Aorta (tissue), 5 donors: ENCODE data around the gene NR1I3. TPM values are rescaled to one million over a fixed set of nuclear protein-coding genes. Genes with fewer than 3 reads are reported as not detected.

ENCODE experiments used
- ATAC-seq: fragments of 200-7000 bp; cut with Tn5 transposase; one replicate; pipeline ENCODE4 v1.9.1; 2022; ENCODE audit warnings: moderate library complexity; ENCODE audit not compliant: low FRiP score
- DNase-seq, 2 donors: peaks; one replicate each; pipeline ENCODE4 v3.0.0-alpha.2; 2020
- H3K27ac ChIP-seq, 2 donors: one replicate each; pipeline ENCODE4 v1.5.1; 2013; ENCODE audit warnings: low read length in 2 of 2, mild to moderate bottlenecking in 2 of 2, moderate library complexity in 2 of 2, control low read depth in 1 of 2, inconsistent platforms in 1 of 2, low read depth in 1 of 2
- H3K27me3 ChIP-seq, 2 donors: one replicate each; pipeline ENCODE4 v1.6.1; 2013; ENCODE audit warnings: control low read depth in 1 of 2, low read length in 1 of 2, mild to moderate bottlenecking in 1 of 2, moderate library complexity in 1 of 2; ENCODE audit not compliant: insufficient read depth in 2 of 2, control insufficient read depth in 1 of 2
- H3K36me3 ChIP-seq, 2 donors: one replicate each; pipeline ENCODE4 v1.6.1; 2013; ENCODE audit warnings: control low read depth in 1 of 2, low read length in 1 of 2, mild to moderate bottlenecking in 1 of 2; ENCODE audit not compliant: insufficient read depth in 2 of 2, control insufficient read depth in 1 of 2
- H3K4me1 ChIP-seq, 2 donors: one replicate each; pipeline ENCODE4 v1.6.1; 2013; ENCODE audit warnings: low read length in 2 of 2, control low read depth in 1 of 2, mild to moderate bottlenecking in 1 of 2, moderate library complexity in 1 of 2; ENCODE audit not compliant: insufficient read depth in 2 of 2, control insufficient read depth in 1 of 2
- H3K4me3 ChIP-seq, 2 donors: one replicate each; pipeline ENCODE4 v1.5.1; 2013; ENCODE audit warnings: low read length in 2 of 2, control low read depth in 1 of 2, mild to moderate bottlenecking in 1 of 2
- H3K9me3 ChIP-seq: one replicate; pipeline ENCODE4 v1.6.1; 2013; ENCODE audit warnings: mild to moderate bottlenecking, low read length; ENCODE audit not compliant: control insufficient read depth
- WGBS, 2 donors: extraction: QIAGEN DNeasy Blood & Tissue Kit; methylation state at CpG; one replicate each; pipeline ENCODE4 v1.1.7; 2013; 5-methylcytosine and 5-hydroxymethylcytosine counted together
- intact Hi-C, 2 donors: fragments of 100-400 bp; cut with DNase I; formaldehyde crosslinking; loops; one replicate each; pipeline versions ENCODE4 v1.14.2 to v1.15.0; 2022
- microRNA-seq, 2 donors: library from miRNA; unstranded; fragments of <30 nt; microRNA quantifications; one replicate each; pipeline ENCODE4 v1.2.0, GENCODE V29; 2020
- polyA plus RNA-seq, 2 donors: library from polyadenylated mRNA; stranded (reverse); fragments of 200-250 nt; gene quantifications; one replicate each; pipeline ENCODE4 v1.2.3, GENCODE V29; 2013
- total RNA-seq, 2 donors: library from RNA; stranded (reverse); fragmentation: NEBNext Ultra II Directional; extraction: Animal tissue kit (Norgen Biotek cat#: 25700); gene quantifications; one replicate each; pipeline ENCODE4 v1.2.1, GENCODE V29; 2021
- donor health status: healthy with polysubstance abuse.
- donor health status: Bipolar disorder and iron deficiency.
- donor health status: DM: no; HTN: no; CAD: no.
- donor health status: DM: no; HTN: no; CAD: no.
- donor health status: DM: yes; HTN: yes; CAD: no.

The NR1I3 gene
- total and polyA plus RNA-seq, 4 donors, result not detected

DNA sequence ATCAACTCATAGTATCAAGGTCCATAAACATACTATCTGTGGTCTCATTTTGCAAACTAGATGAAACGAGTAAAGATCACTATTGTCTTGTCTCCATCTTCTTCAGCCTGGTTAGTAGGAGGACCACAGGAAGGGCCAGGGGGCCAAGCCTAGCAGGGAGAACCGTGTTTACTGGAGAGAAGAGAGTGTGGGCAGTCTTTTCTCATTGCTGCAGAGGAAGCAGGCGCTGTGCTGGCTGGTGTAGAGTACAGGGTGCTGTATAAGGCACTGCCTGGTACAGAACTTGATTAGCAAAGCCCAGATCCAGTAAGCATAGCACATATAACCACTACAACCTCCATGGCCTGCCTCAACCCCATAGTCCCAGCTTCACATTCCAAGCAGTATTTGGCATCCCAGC, 50.7 kb downstream of the NR1I3 start:
- 84 to 88% methylated on average over 3 of the region's 3 CpGs for WGBS, 2 donors
- Histone ChIP-seq H3K4me1 (no peaks in the 10 kb centered on the region), H3K27me3 (no peaks in the 10 kb centered on the region), H3K27ac (no peak overlapping the region), H3K9me3 (no peaks in the 10 kb centered on the region), H3K36me3 (no peaks in the 10 kb centered on the region), H3K4me3 (no peak overlapping the region)
- DNase-seq (peak; percentile 30 to 67), ATAC-seq (no peak)
- intact Hi-C loops, result no loop called here

GRCh38 chr1:161185732-161186311, 52.2 kb downstream of the NR1I3 start:
- ATAC-seq, result peak; percentile 34
- H3K4me1 ChIP-seq, result no peaks in the 10 kb centered on the region
- no peak overlapping the region for H3K27ac ChIP-seq

GRCh38 chr1:161185282-161185682, 52.7 kb downstream of the NR1I3 start:
- no peaks in the 10 kb centered on the region for H3K27me3 ChIP-seq
- ATAC-seq (peak; percentile 85), DNase-seq (peak; percentile 62 to 87)
- no peak overlapping the region for H3K27ac ChIP-seq
- intact Hi-C loops, result no loop called here
- H3K4me3 ChIP-seq, result no peak overlapping the region
- WGBS, 2 donors, result 10 to 16% methylated on average over 3 of the region's 3 CpGs
- H3K9me3 ChIP-seq, result no peaks in the 10 kb centered on the region
- no peaks in the 10 kb centered on the region for H3K36me3 ChIP-seq
- H3K4me1 ChIP-seq, result no peaks in the 10 kb centered on the region

More at GRCh38 chr1:161185732-161186311, 52.2 kb downstream of the NR1I3 start:
- Histone ChIP-seq H3K27me3 (no peaks in the 10 kb centered on the region), H3K9me3 (no peaks in the 10 kb centered on the region), H3K4me3 (no peak overlapping the region), H3K36me3 (no peaks in the 10 kb centered on the region)
- 42 to 47% methylated on average over 2 of the region's 2 CpGs for WGBS, 2 donors
- intact Hi-C loops, result no loop called here
- peak; percentile 42 to 61 for DNase-seq

DNA sequence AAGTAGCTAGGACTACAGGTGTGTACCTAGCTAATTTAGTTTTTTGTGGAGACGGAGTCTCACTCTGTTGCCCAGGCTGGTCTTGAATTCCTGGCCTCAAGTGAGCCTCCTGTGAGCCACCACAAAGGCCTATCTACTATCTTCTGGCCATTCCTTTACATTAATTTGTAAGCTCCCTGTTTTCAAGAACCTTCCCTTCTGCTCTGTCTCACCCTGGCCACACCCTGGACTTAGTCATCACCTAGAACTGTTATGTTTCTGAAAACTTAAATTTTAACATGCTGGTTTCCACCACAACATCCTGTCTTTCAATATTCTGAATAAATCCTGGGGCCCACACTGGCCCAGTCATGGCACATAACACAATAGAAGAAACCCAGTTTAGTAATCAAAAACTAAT, 55.8 kb downstream of the NR1I3 start:
- Histone ChIP-seq H3K4me1 (no peaks in the 10 kb centered on the region), H3K36me3 (no peaks in the 10 kb centered on the region), H3K4me3 (no peak overlapping the region), H3K9me3 (no peaks in the 10 kb centered on the region), H3K27me3 (no peaks in the 10 kb centered on the region), H3K27ac (no peak overlapping the region)
- intact Hi-C loops, result no loop called here
- ATAC-seq, result no peak
- 95 to 98% methylated on average over 1 of the region's 1 CpG for WGBS, 2 donors
- DNase-seq, result peak; percentile 27 to 35

- 74 to 82% methylated on average over 1 of the region's 1 CpG for WGBS, 2 donors
- Histone ChIP-seq H3K4me3 (no peak overlapping the region), H3K4me1 (no peaks in the 10 kb centered on the region), H3K27me3 (no peaks in the 10 kb centered on the region), H3K36me3 (no peaks in the 10 kb centered on the region), H3K27ac (no peak overlapping the region), H3K9me3 (no peaks in the 10 kb centered on the region)
- ATAC-seq, result no peak
- no peak for DNase-seq
- intact Hi-C loops, result no loop called here
These were observed 57.4 kb downstream of the NR1I3 start for GRCh38 chr1:161180639-161181038.

- H3K4me3 ChIP-seq, result no peak overlapping the region
- no peaks in the 10 kb centered on the region for H3K4me1 ChIP-seq
- no peaks in the 10 kb centered on the region for H3K27me3 ChIP-seq
- WGBS, 2 donors, result 91 to 95% methylated on average over 3 of the region's 3 CpGs
- peaks cover 0 to 2% of the 10 kb centered on the region in 2 donors for H3K36me3 ChIP-seq
- ATAC-seq (no peak), DNase-seq (no peak)
- intact Hi-C loops, result no loop called here
- H3K27ac ChIP-seq, result no peak overlapping the region
- H3K9me3 ChIP-seq, result no peaks in the 10 kb centered on the region
These were observed 58.3 kb downstream of the NR1I3 start for GRCh38 chr1:161179698-161180097.

Small RNA genes lying within 50 kb of the gene (microRNA-seq; reads per million reads assigned to microRNA genes)
- 0 to 1.8 reads per million in 2 donors for gene MIR5187

Other genes with a start within 250 kb of the NR1I3 start
- gene F11R, start 217.1 kb downstream of the NR1I3 start, total RNA-seq, result 10 to 100 TPM; 21.7 to 26.0 TPM
- gene F11R, start 217.1 kb downstream of the NR1I3 start, polyA plus RNA-seq, result 1 to 10 TPM; 2.4 to 8.0 TPM
- gene TSTD1, start 199.2 kb downstream of the NR1I3 start, total RNA-seq, result 10 to 100 TPM in 1 of 2 donors, 1 to 10 TPM in 1; 9.1 to 12.5 TPM
- 10 to 100 TPM; 13.2 to 31.9 TPM for gene TSTD1, start 199.2 kb downstream of the NR1I3 start, polyA plus RNA-seq
- 10 to 100 TPM; 42.2 to 67.0 TPM for gene USF1, start 192.2 kb downstream of the NR1I3 start, total RNA-seq
- gene USF1, start 192.2 kb downstream of the NR1I3 start, polyA plus RNA-seq, result 100 to 1,000 TPM in 1 of 2 donors, 10 to 100 TPM in 1; 33.8 to 124 TPM
- 10 to 100 TPM; 14.7 to 20.5 TPM for gene ARHGAP30, start 168.3 kb downstream of the NR1I3 start, total RNA-seq
- gene ARHGAP30, start 168.3 kb downstream of the NR1I3 start, polyA plus RNA-seq, result 10 to 100 TPM in 1 of 2 donors, 1 to 10 TPM in 1; 1.3 to 12.1 TPM
- gene NECTIN4, start 148.6 kb downstream of the NR1I3 start, total RNA-seq, result under 1 TPM; 0.24 to 0.26 TPM
- gene NECTIN4, start 148.6 kb downstream of the NR1I3 start, polyA plus RNA-seq, result not detected
- 1 to 10 TPM in 1 of 2 donors, under 1 TPM in 1; 0.78 to 2.5 TPM for gene KLHDC9, start 139.8 kb downstream of the NR1I3 start, total RNA-seq
- 10 to 100 TPM in 1 of 2 donors, 1 to 10 TPM in 1; 7.9 to 14.8 TPM for gene KLHDC9, start 139.8 kb downstream of the NR1I3 start, polyA plus RNA-seq
- gene PFDN2, start 120.2 kb downstream of the NR1I3 start, total RNA-seq, result 10 to 100 TPM; 36.4 to 42.3 TPM
- 100 to 1,000 TPM in 1 of 2 donors, 10 to 100 TPM in 1; 74.6 to 116 TPM for gene PFDN2, start 120.2 kb downstream of the NR1I3 start, polyA plus RNA-seq
- 10 to 100 TPM; 31.1 to 41.6 TPM for gene NIT1, start 120.1 kb downstream of the NR1I3 start, total RNA-seq
- 10 to 100 TPM; 47.6 to 50.5 TPM for gene NIT1, start 120.1 kb downstream of the NR1I3 start, polyA plus RNA-seq
- gene DEDD, start 105.5 kb downstream of the NR1I3 start, total RNA-seq, result 10 to 100 TPM; 44.7 to 46.8 TPM
- 10 to 100 TPM; 25.2 to 39.7 TPM for gene DEDD, start 105.5 kb downstream of the NR1I3 start, polyA plus RNA-seq
- 10 to 100 TPM; 64.2 to 70.3 TPM for gene UFC1, start 84.2 kb downstream of the NR1I3 start, total RNA-seq
- gene UFC1, start 84.2 kb downstream of the NR1I3 start, polyA plus RNA-seq, result 100 to 1,000 TPM; 143 to 184 TPM
- 10 to 100 TPM; 16.4 to 28.1 TPM for gene USP21, start 78.7 kb downstream of the NR1I3 start, total RNA-seq
- 10 to 100 TPM; 15.7 to 24.7 TPM for gene USP21, start 78.7 kb downstream of the NR1I3 start, polyA plus RNA-seq
- 10 to 100 TPM; 16.3 to 30.9 TPM for gene PPOX, start 71.8 kb downstream of the NR1I3 start, total RNA-seq
- gene PPOX, start 71.8 kb downstream of the NR1I3 start, polyA plus RNA-seq, result 100 to 1,000 TPM in 1 of 2 donors, 10 to 100 TPM in 1; 17.0 to 126 TPM
- 10 to 100 TPM; 26.8 to 29.8 TPM for gene B4GALT3, start 60.7 kb downstream of the NR1I3 start, total RNA-seq
- gene B4GALT3, start 60.7 kb downstream of the NR1I3 start, polyA plus RNA-seq, result 10 to 100 TPM; 13.9 to 23.1 TPM
- 100 to 1,000 TPM in 1 of 2 donors, 10 to 100 TPM in 1; 78.9 to 207 TPM for gene ADAMTS4, start 39.1 kb downstream of the NR1I3 start, total RNA-seq
- 1 to 10 TPM; 1.4 to 6.8 TPM for gene ADAMTS4, start 39.1 kb downstream of the NR1I3 start, polyA plus RNA-seq
- 10 to 100 TPM; 55.3 to 63.4 TPM for gene NDUFS2, start 35.8 kb downstream of the NR1I3 start, total RNA-seq
- gene NDUFS2, start 35.8 kb downstream of the NR1I3 start, polyA plus RNA-seq, result 10 to 100 TPM; 64.2 to 88.1 TPM
- 10 to 100 TPM; 64.3 to 74.0 TPM for gene FCER1G, start 22.9 kb downstream of the NR1I3 start, total RNA-seq
- gene FCER1G, start 22.9 kb downstream of the NR1I3 start, polyA plus RNA-seq, result 100 to 1,000 TPM in 1 of 2 donors, 10 to 100 TPM in 1; 35.7 to 154 TPM
- not detected for gene APOA2, start 14.6 kb downstream of the NR1I3 start, total RNA-seq
- 1 to 10 TPM in 1 of 2 donors, not detected in 1; 1.3 TPM for gene APOA2, start 14.6 kb downstream of the NR1I3 start, polyA plus RNA-seq
- gene TOMM40L, start 12.1 kb downstream of the NR1I3 start, total RNA-seq, result 10 to 100 TPM in 1 of 2 donors, 1 to 10 TPM in 1; 10.0 to 12.9 TPM
- gene TOMM40L, start 12.1 kb downstream of the NR1I3 start, polyA plus RNA-seq, result 10 to 100 TPM; 10.2 to 11.6 TPM
- gene PCP4L1, start 20.5 kb upstream of the NR1I3 start, total RNA-seq, result 1 to 10 TPM in 1 of 2 donors, under 1 TPM in 1; 0.69 to 1.2 TPM
- gene PCP4L1, start 20.5 kb upstream of the NR1I3 start, polyA plus RNA-seq, result not detected
- 10 to 100 TPM; 11.2 to 19.4 TPM for gene MPZ, start 71.8 kb upstream of the NR1I3 start, total RNA-seq
- 1 to 10 TPM in 1 of 2 donors, not detected in 1; 1.5 TPM for gene MPZ, start 71.8 kb upstream of the NR1I3 start, polyA plus RNA-seq
- gene SDHC, start 76.2 kb upstream of the NR1I3 start, total RNA-seq, result 100 to 1,000 TPM; 103 to 127 TPM
- gene SDHC, start 76.2 kb upstream of the NR1I3 start, polyA plus RNA-seq, result 100 to 1,000 TPM; 117 to 129 TPM
- gene CFAP126, start 129.7 kb upstream of the NR1I3 start, total RNA-seq, result not detected
- gene CFAP126, start 129.7 kb upstream of the NR1I3 start, polyA plus RNA-seq, result not detected